H1 (cell line): ENCODE data around the gene NLRP12. TPM values are rescaled to one million over a fixed set of nuclear protein-coding genes. Genes with fewer than 3 reads are reported as not detected.

Source experiments
- CTCF ChIA-PET: fragments of 300-600 bp; sonication (Branson Sonifier 250); formaldehyde crosslinking; loops from one replicate; lab custom pipeline; 2021; ENCODE audit not compliant: partially characterized antibody; lab: Charles Lee
- POLR2A ChIA-PET: fragments of 300-600 bp; sonication (Branson Sonifier 250); formaldehyde crosslinking; loops from one replicate; lab custom pipeline; 2021; ENCODE audit warnings: inconsistent platforms; ENCODE audit not compliant: partially characterized antibody; lab: Charles Lee
- DNase-seq, 2 experiments: peaks; one replicate each; pipeline versions ENCODE4 v3.0.0 to v3.0.0-alpha.2; 2010 to 2022; ENCODE audit warnings: low spot score in 2 of 2, low read depth in 1 of 2, mixed read lengths in 1 of 2
- FAIRE-seq: peaks from 2 replicates; lab custom pipeline; 2011; peaks lifted over from hg19 to GRCh38; lab: Jason Lieb, UNC
- H2AFZ ChIP-seq: 2 replicates; pipeline ENCODE4 v1.8.1; 2012; ENCODE audit warnings: low read length, inconsistent platforms
- H2AK5ac ChIP-seq: 2 replicates; pipeline ENCODE4 v1.6.1; 2013; ENCODE audit warnings: low read depth, low read length
- H2BK120ac ChIP-seq: replicated peaks from 2 replicates; pipeline ENCODE3; 2013; ENCODE audit warnings: low read depth, low read length, inconsistent platforms
- H2BK12ac ChIP-seq: 2 replicates; pipeline ENCODE4 v1.6.1; 2013; ENCODE audit warnings: low read depth, low read length
- H2BK15ac ChIP-seq: 2 replicates; pipeline ENCODE4 v1.6.1; 2013; ENCODE audit warnings: low read length
- H2BK20ac ChIP-seq: 2 replicates; pipeline ENCODE4 v1.6.1; 2013; ENCODE audit warnings: low read length
- H2BK5ac ChIP-seq: 2 replicates; pipeline ENCODE4 v1.6.1; 2013; ENCODE audit warnings: low read depth, low read length
- H3K14ac ChIP-seq: 2 replicates; pipeline ENCODE4 v1.6.1; 2013; ENCODE audit warnings: inconsistent platforms; ENCODE audit not compliant: insufficient read length
- H3K18ac ChIP-seq: 2 replicates; pipeline ENCODE4 v1.6.1; 2013; ENCODE audit warnings: low read length; ENCODE audit errors: extremely low read depth
- H3K23ac ChIP-seq: 2 replicates; pipeline ENCODE4 v1.6.1; 2013; ENCODE audit warnings: inconsistent platforms; ENCODE audit not compliant: insufficient read length
- H3K23me2 ChIP-seq: 2 replicates; pipeline ENCODE4 v1.6.1; 2013; ENCODE audit warnings: low read depth, low read length
- H3K27ac ChIP-seq: 2 replicates; pipeline ENCODE4 v1.6.1; 2011; ENCODE audit warnings: low read depth, low read length, inconsistent platforms
- H3K27me3 ChIP-seq, 4 experiments: replicated peaks in 1 of 4; 1 replicate in 1 of 4; 2 replicates in 3 of 4; pipeline versions ENCODE4 v1.6.1 to v1.8.1; 2011 to 2013; ENCODE audit warnings: low read length in 3 of 4, mild to moderate bottlenecking in 3 of 4, inconsistent platforms in 2 of 4, mixed read lengths in 2 of 4, moderate library complexity in 1 of 4; ENCODE audit not compliant: control insufficient read depth in 3 of 4, insufficient read depth in 3 of 4; ENCODE audit errors: extremely low read depth in 1 of 4
- H3K36me3 ChIP-seq, 4 experiments: 2 replicates each; pipeline versions ENCODE4 v1.6.1 to v1.8.1; 2011 to 2013; ENCODE audit warnings: mild to moderate bottlenecking in 4 of 4, low read length in 3 of 4, moderate library complexity in 2 of 4, control low read depth in 1 of 4, inconsistent platforms in 1 of 4; ENCODE audit not compliant: insufficient read depth in 4 of 4, control insufficient read depth in 2 of 4
- H3K4ac ChIP-seq: replicated peaks from 2 replicates; pipeline ENCODE3; 2013; ENCODE audit warnings: low read length, low read depth, mixed read lengths, inconsistent platforms; ENCODE audit not compliant: insufficient read length
- H3K4me1 ChIP-seq, 4 experiments: replicated peaks in 1 of 4; 1 replicate in 1 of 4; 2 replicates in 3 of 4; pipeline versions ENCODE4 v1.6.1 to v1.8.1; 2011 to 2013; ENCODE audit warnings: low read length in 3 of 4, inconsistent platforms in 2 of 4, mixed read lengths in 1 of 4; ENCODE audit not compliant: insufficient read depth in 4 of 4, control insufficient read depth in 3 of 4
- H3K4me2 ChIP-seq, 2 experiments: 2 replicates each; pipeline versions ENCODE4 v1.6.1 to v1.8.1; 2011 to 2013; ENCODE audit warnings: low read depth in 2 of 2, low read length in 2 of 2, control low read depth in 1 of 2, inconsistent platforms in 1 of 2, mild to moderate bottlenecking in 1 of 2; ENCODE audit not compliant: insufficient read depth in 1 of 2
- H3K4me3 ChIP-seq, 4 experiments: fragments of 200-600, 300-600 bp in 1 of 4; sonication (generic), shearing (Covaris generic), sonication (Bioruptor Twin) in 1 of 4; 2 replicates each; pipeline versions ENCODE4 v1.5.1 to v1.8.1; 2011 to 2016; ENCODE audit warnings: low read length in 4 of 4, low read depth in 3 of 4, control low read depth in 2 of 4, inconsistent platforms in 2 of 4, mild to moderate bottlenecking in 2 of 4, mixed read lengths in 1 of 4, moderate library complexity in 1 of 4; ENCODE audit not compliant: insufficient read depth in 2 of 4; ENCODE audit errors: extremely low read depth in 1 of 4
- H3K56ac ChIP-seq: replicated peaks from 2 replicates; pipeline ENCODE3; 2013; ENCODE audit warnings: low read depth, mild to moderate bottlenecking, mixed read lengths, low read length, inconsistent platforms; ENCODE audit not compliant: insufficient read length
- H3K79me1 ChIP-seq: 2 replicates; pipeline ENCODE4 v1.6.1; 2013; ENCODE audit warnings: low read depth, low read length, control low read depth
- H3K79me2 ChIP-seq, 2 experiments: 2 replicates each; pipeline versions ENCODE4 v1.6.1 to v1.8.1; 2012 to 2013; ENCODE audit warnings: low read length in 2 of 2, mild to moderate bottlenecking in 2 of 2, inconsistent platforms in 1 of 2; ENCODE audit not compliant: insufficient read depth in 2 of 2, control insufficient read depth in 1 of 2
- H3K9ac ChIP-seq, 4 experiments: replicated peaks in 1 of 4; 1 replicate in 1 of 4; 2 replicates in 3 of 4; pipeline versions ENCODE4 v1.6.1 to v1.8.1; 2011 to 2013; ENCODE audit warnings: low read depth in 3 of 4, low read length in 3 of 4, control low read depth in 2 of 4, mild to moderate bottlenecking in 2 of 4, moderate library complexity in 2 of 4, inconsistent platforms in 1 of 4; ENCODE audit errors: extremely low read depth in 1 of 4
- H3K9me3 ChIP-seq, 2 experiments: 2 replicates each; pipeline versions ENCODE4 v1.6.1 to v1.8.1; 2012 to 2013; ENCODE audit warnings: mild to moderate bottlenecking in 2 of 2, moderate library complexity in 2 of 2, control low read depth in 1 of 2, inconsistent platforms in 1 of 2, low read depth in 1 of 2, low read length in 1 of 2, mixed read lengths in 1 of 2; ENCODE audit not compliant: insufficient read depth in 2 of 2
- H4K20me1 ChIP-seq, 2 experiments: replicated peaks in 1 of 2; 2 replicates each; pipeline versions ENCODE3 to v1.8.1; 2011 to 2013; ENCODE audit warnings: inconsistent platforms in 2 of 2, low read length in 2 of 2, mild to moderate bottlenecking in 1 of 2; ENCODE audit not compliant: insufficient read depth in 2 of 2, control insufficient read depth in 1 of 2
- H4K5ac ChIP-seq: 2 replicates; pipeline ENCODE4 v1.6.1; 2013; ENCODE audit warnings: low read length, low read depth, mixed read lengths, inconsistent platforms; ENCODE audit not compliant: insufficient read length
- H4K8ac ChIP-seq: 2 replicates; pipeline ENCODE4 v1.8.0; 2013; ENCODE audit warnings: mild to moderate bottlenecking, moderate library complexity, low read length, inconsistent platforms; ENCODE audit not compliant: insufficient read depth; ENCODE audit errors: extremely low read depth
- H4K91ac ChIP-seq: replicated peaks from 2 replicates; pipeline ENCODE3; 2013; ENCODE audit warnings: low read length, mixed read lengths, inconsistent platforms; ENCODE audit not compliant: insufficient read length
- CBX8 ChIP-seq: fragments of 300-800, 300-1000 bp; sonication (generic); IDR thresholded peaks from 2 replicates; pipeline ENCODE4 v1.7.1; 2016; ENCODE audit warnings: low read depth, low read length, borderline replicate concordance
- EGR1 ChIP-seq: IDR thresholded peaks from 2 replicates; pipeline ENCODE4 v1.6.1; 2011; ENCODE audit warnings: low read depth, low read length, borderline replicate concordance
- WGBS, 2 experiments: shearing (Covaris generic) in 1 of 2; methylation state at CpG; one replicate each; pipeline versions ENCODE4 v1.1.6 to v1.1.7; 2013 to 2015; ENCODE audit warnings: low lambda C conversion rate in 2 of 2, mixed read lengths in 2 of 2, inconsistent platforms in 1 of 2, low coverage in 1 of 2, missing lambda C conversion rate in 1 of 2; ENCODE audit not compliant: insufficient replicate concordance in 2 of 2, insufficient coverage in 1 of 2, insufficient read length in 1 of 2; ENCODE audit errors: extremely low coverage in 1 of 2, missing lambda C conversion rate in 1 of 2; 5-methylcytosine and 5-hydroxymethylcytosine counted together
- polyA plus RNA-seq, 7 experiments: library from polyadenylated mRNA; depleted of rRNA in 3 of 7; stranded (reverse) in 5 of 7; unstranded in 2 of 7; fragments of >200 nt in 5 of 7; fragments of 200-250 nt in 2 of 7; gene quantifications; 1 replicate in 5 of 7; 2 replicates in 1 of 7; 4 replicates in 1 of 7; pipeline versions ENCODE4 v1.2.1 to v1.2.3, GENCODE V29; 2011 to 2013; ENCODE audit warnings: missing spikeins in 2 of 7, mixed read lengths in 2 of 7
- total RNA-seq: library from RNA; stranded (reverse); fragmentation: NEBNext Ultra II Directional; extraction: Animal tissue kit (Norgen Biotek cat#: 25700); gene quantifications from 2 replicates; pipeline ENCODE4 v1.2.1, GENCODE V29; 2021

NLRP12 gene
- total and polyA plus RNA-seq, 2 of the 8 experiments (the other 6 are each of a cell fraction or from before 2014, with no cell fraction given): 1.0 to 1.8 TPM

- H4K8ac ChIP-seq: no peak overlapping the region
- no peak overlapping the region for H3K18ac ChIP-seq
- H2BK5ac ChIP-seq: no peak overlapping the region
Measured at GRCh38 chr19:53810891-53811290, 13.2 kb downstream of the NLRP12 start.

More at GRCh38 chr19:53810891-53811290, 13.2 kb downstream of the NLRP12 start:
- no peak overlapping the region for H2AK5ac ChIP-seq
- no peaks in the 10 kb centered on the region; a peak in 1 of 7 replicates for H3K4me1 ChIP-seq
- ChIA-PET POLR2A (interaction anchor here (0.5 to 1.5 kb wide), 11 partner anchors 8 to 186 kb away, joined by 3 to 5 read pairs (median 3); no protein-coding TSS in a partner anchor), CTCF (interaction anchor here (0.6 to 5.5 kb wide), 34 partner anchors 9 to 328 kb away, joined by 3 to 58 read pairs (median 10); partner anchors contain the start of gene MYADM)
- FAIRE-seq (no peak), DNase-seq (no peak)
- no peak overlapping the region for H3K27ac ChIP-seq
- no peak overlapping the region for H2BK20ac ChIP-seq
- H3K36me3 ChIP-seq: peaks cover 0 to 10% (median 0%) of the 10 kb centered on the region in 4 experiments; a peak in 1 of 8 replicates
- H3K27me3 ChIP-seq: peaks cover 0 to 5% (median 1%) of the 10 kb centered on the region in 4 experiments; a peak in 4 of 7 replicates
- no peaks in the 10 kb centered on the region for H4K20me1 ChIP-seq
- no peak overlapping the region for H2BK15ac ChIP-seq
- no peak overlapping the region for H3K4me3 ChIP-seq
- no peaks in the 10 kb centered on the region for H3K23me2 ChIP-seq
- H3K79me1 ChIP-seq: no peaks in the 10 kb centered on the region
- no peak overlapping the region for H3K4me2 ChIP-seq
- no peaks in the 10 kb centered on the region for H3K9me3 ChIP-seq
- no peak overlapping the region for H3K56ac ChIP-seq
- no peak overlapping the region for H3K9ac ChIP-seq
- peak overlapping the region; percentile 29; the same call in 1 of the 2 replicates for H2BK12ac ChIP-seq
- no peak overlapping the region for H2BK120ac ChIP-seq
- H3K79me2 ChIP-seq: no peaks in the 10 kb centered on the region
- H3K23ac ChIP-seq: no peak overlapping the region
- H4K91ac ChIP-seq: no peak overlapping the region
- no peak overlapping the region for H2AFZ ChIP-seq
- WGBS, 2 experiments: 95% methylated on average over 21 of the region's 21 CpGs; no CpG with 5 or more reads in 1 of the 2 experiments
- H3K14ac ChIP-seq: no peak overlapping the region
- H3K4ac ChIP-seq: no peak overlapping the region
- TF ChIP-seq CBX8 (no peak), EGR1 (no peak)
- H4K5ac ChIP-seq: no peak overlapping the region
